H9 (cell line): ENCODE data around the gene RNF130. TPM values are rescaled to one million over a fixed set of nuclear protein-coding genes. Genes with fewer than 3 reads are reported as not detected.
A peak's percentile ranks its signal among the peaks of the same experiment; 100 is the strongest.

ENCODE experiments used
- DNase-seq: peaks from one replicate; pipeline ENCODE4 v3.0.0-alpha.2; 2017
- H2AFZ ChIP-seq: one replicate; pipeline ENCODE4 v1.6.1; 2013; ENCODE audit warnings: mild to moderate bottlenecking, low read length, control low read depth, moderate library complexity
- H2AK5ac ChIP-seq: 2 replicates; pipeline ENCODE4 v1.6.1; 2013; ENCODE audit warnings: low read length, control low read depth, mixed read lengths; ENCODE audit not compliant: insufficient read length
- H2BK120ac ChIP-seq: one replicate; pipeline ENCODE4 v1.6.1; 2013; ENCODE audit warnings: low read depth, mild to moderate bottlenecking, low read length, control low read depth, inconsistent platforms; ENCODE audit not compliant: poor library complexity, severe bottlenecking
- H2BK12ac ChIP-seq: 2 replicates; pipeline ENCODE4 v1.6.1; 2013; ENCODE audit warnings: low read length, control low read depth, mixed read lengths, low read depth; ENCODE audit not compliant: insufficient read length
- H2BK15ac ChIP-seq: 2 replicates; pipeline ENCODE4 v1.6.1; 2013; ENCODE audit warnings: low read depth, low read length, control low read depth
- H2BK20ac ChIP-seq: one replicate; pipeline ENCODE4 v1.6.1; 2013; ENCODE audit warnings: low read depth, mild to moderate bottlenecking, low read length, control low read depth, inconsistent platforms; ENCODE audit not compliant: poor library complexity, severe bottlenecking
- H2BK5ac ChIP-seq: 2 replicates; pipeline ENCODE4 v1.6.1; 2013; ENCODE audit warnings: low read length, control low read depth, mixed read lengths; ENCODE audit not compliant: insufficient read length
- H3K14ac ChIP-seq: 2 replicates; pipeline ENCODE4 v1.6.1; 2013; ENCODE audit warnings: low read length, control low read depth; ENCODE audit not compliant: insufficient read depth
- H3K18ac ChIP-seq: 2 replicates; pipeline ENCODE4 v1.6.1; 2013; ENCODE audit warnings: low read depth, mild to moderate bottlenecking, mixed read lengths, low read length, control low read depth; ENCODE audit not compliant: insufficient read length
- H3K23ac ChIP-seq: 2 replicates; pipeline ENCODE4 v1.6.1; 2013; ENCODE audit warnings: low read length, control low read depth, mixed read lengths, low read depth; ENCODE audit not compliant: insufficient read length
- H3K23me2 ChIP-seq: 2 replicates; pipeline ENCODE4 v1.6.1; 2013; ENCODE audit warnings: low read depth, mild to moderate bottlenecking, mixed read lengths, low read length, control low read depth; ENCODE audit not compliant: insufficient read length, poor library complexity, severe bottlenecking
- H3K27ac ChIP-seq: 2 replicates; pipeline ENCODE4 v1.5.1; 2013; ENCODE audit warnings: low read length, control low read depth, mixed read lengths, low read depth; ENCODE audit not compliant: insufficient read length
- H3K27me3 ChIP-seq: 2 replicates; pipeline ENCODE4 v1.6.1; 2013; ENCODE audit warnings: low read length, control low read depth, inconsistent platforms; ENCODE audit not compliant: insufficient read depth
- H3K4ac ChIP-seq: 2 replicates; pipeline ENCODE4 v1.6.1; 2013; ENCODE audit warnings: low read depth, mild to moderate bottlenecking, control low read depth, inconsistent platforms, low read length, moderate library complexity
- H3K4me1 ChIP-seq: 2 replicates; pipeline ENCODE4 v1.6.1; 2013; ENCODE audit warnings: low read length, control low read depth, inconsistent platforms; ENCODE audit not compliant: insufficient read depth
- H3K4me2 ChIP-seq: 2 replicates; pipeline ENCODE4 v1.6.1; 2013; ENCODE audit warnings: low read length, control low read depth, mixed read lengths; ENCODE audit not compliant: insufficient read length, insufficient read depth
- H3K56ac ChIP-seq: 2 replicates; pipeline ENCODE4 v1.6.1; 2013; ENCODE audit warnings: low read depth, mild to moderate bottlenecking, mixed read lengths, low read length, control low read depth; ENCODE audit not compliant: insufficient read length
- H3K79me1 ChIP-seq: 2 replicates; pipeline ENCODE4 v1.6.1; 2013; ENCODE audit warnings: low read depth, mild to moderate bottlenecking, moderate library complexity, low read length, control low read depth, inconsistent platforms; ENCODE audit not compliant: insufficient read depth, poor library complexity, severe bottlenecking
- H3K79me2 ChIP-seq: 2 replicates; pipeline ENCODE4 v1.6.1; 2013; ENCODE audit warnings: low read length, control low read depth, inconsistent platforms; ENCODE audit not compliant: insufficient read depth
- H3K9ac ChIP-seq: 2 replicates; pipeline ENCODE4 v1.6.1; 2013; ENCODE audit warnings: low read length, control low read depth, mixed read lengths; ENCODE audit not compliant: insufficient read length; ENCODE audit errors: extremely low read depth
- H3K9me3 ChIP-seq: one replicate; pipeline ENCODE4 v1.6.1; 2013; ENCODE audit warnings: low read depth, low read length, inconsistent platforms; ENCODE audit not compliant: control insufficient read depth
- H3T11ph ChIP-seq: one replicate; pipeline ENCODE4 v1.6.1; 2013; ENCODE audit warnings: mild to moderate bottlenecking, low read length, control low read depth, inconsistent platforms
- H4K20me1 ChIP-seq: one replicate; pipeline ENCODE4 v1.6.1; 2013; ENCODE audit not compliant: control insufficient read depth, insufficient read length, insufficient read depth
- H4K5ac ChIP-seq: 2 replicates; pipeline ENCODE4 v1.6.1; 2013; ENCODE audit warnings: low read depth, mild to moderate bottlenecking, mixed read lengths, low read length, control low read depth; ENCODE audit not compliant: insufficient read length
- H4K8ac ChIP-seq: replicated peaks from 2 replicates; pipeline ENCODE4 v1.6.1; 2013; ENCODE audit warnings: low read length, control low read depth, mixed read lengths, low read depth; ENCODE audit not compliant: insufficient read length
- H4K91ac ChIP-seq: 2 replicates; pipeline ENCODE4 v1.6.1; 2013; ENCODE audit warnings: low read depth, mild to moderate bottlenecking, moderate library complexity, mixed read lengths, low read length, control low read depth; ENCODE audit not compliant: insufficient read length
- H3K27ac Mint-ChIP-seq, 3 experiments: 2 replicates in 2 of 3; 3 replicates in 1 of 3; pipeline ENCODE4 v1.8.0; 2020 to 2021; ENCODE audit warnings: mixed read lengths in 3 of 3, mild to moderate bottlenecking in 1 of 3, moderate library complexity in 1 of 3
- H3K27me3 Mint-ChIP-seq: 2 replicates; pipeline ENCODE4 v1.8.0; 2021; ENCODE audit warnings: low read depth, mild to moderate bottlenecking, moderate library complexity, mixed read lengths
- H3K36me3 Mint-ChIP-seq, 3 experiments: 2 replicates in 2 of 3; 3 replicates in 1 of 3; pipeline ENCODE4 v1.8.0; 2020 to 2021; ENCODE audit warnings: low read depth in 3 of 3, mixed read lengths in 3 of 3; ENCODE audit not compliant: insufficient read depth in 1 of 3
- H3K4me1 Mint-ChIP-seq, 2 experiments: 2 replicates each; pipeline ENCODE4 v1.8.0; 2020; ENCODE audit warnings: mixed read lengths in 2 of 2
- H3K4me3 Mint-ChIP-seq, 2 experiments: 2 replicates in 1 of 2; 3 replicates in 1 of 2; pipeline ENCODE4 v1.8.0; 2020 to 2021; ENCODE audit warnings: mild to moderate bottlenecking in 2 of 2, mixed read lengths in 2 of 2, moderate library complexity in 1 of 2
- H3K9me3 Mint-ChIP-seq, 2 experiments: 2 replicates in 1 of 2; 3 replicates in 1 of 2; pipeline ENCODE4 v1.8.0; 2020; ENCODE audit warnings: mild to moderate bottlenecking in 2 of 2, mixed read lengths in 2 of 2, moderate library complexity in 1 of 2
- WGBS: extraction: QIAGEN DNeasy Blood & Tissue Kit; methylation state at CpG from one replicate; pipeline ENCODE4 v1.1.7; 2013; ENCODE audit warnings: missing lambda C conversion rate, low lambda C conversion rate, mixed read lengths; ENCODE audit not compliant: insufficient read length; ENCODE audit errors: extremely low coverage; 5-methylcytosine and 5-hydroxymethylcytosine counted together
- total RNA-seq: library from RNA; stranded (reverse); gene quantifications from 2 replicates; pipeline ENCODE4 v1.2.1, GENCODE V29; 2021
- TF ChIP-seq, protein P1 (sequence below): fragments of 200-600 bp; sonication (generic); conservative IDR thresholded peaks from 3 replicates; pipeline ENCODE4 v1.8.0; 2021; ENCODE audit warnings: antibody characterized with exemption, mild to moderate bottlenecking

Gene RNF130
- total RNA-seq, 1 experiment from 2014 or later, result 80.0 TPM

DNA sequence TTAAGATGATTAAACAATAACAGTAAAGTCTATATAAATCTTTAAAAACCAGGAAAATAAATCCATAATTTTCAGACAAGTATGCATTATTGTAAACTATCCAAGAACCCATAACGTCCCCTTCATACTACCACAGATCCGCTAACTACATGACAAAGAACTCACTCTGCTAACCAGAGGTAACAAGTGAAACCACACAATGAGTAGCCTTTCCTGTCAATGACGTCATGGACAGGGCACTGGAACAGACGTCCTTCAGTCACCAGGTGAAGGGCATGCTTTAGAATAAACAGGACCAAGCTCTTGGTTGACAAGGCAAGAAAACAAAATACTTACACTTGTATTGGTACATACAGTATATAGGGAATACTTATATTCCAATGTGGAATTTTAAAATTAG lies 45.2 kb downstream of the RNF130 start:
- Histone ChIP-seq H3T11ph (no peak overlapping the region), H3K14ac (no peak overlapping the region), H2BK120ac (no peak overlapping the region), H2BK5ac (no peak overlapping the region), H2BK20ac (no peak overlapping the region), H3K27me3 (no peaks in the 10 kb centered on the region), H2AFZ (no peak overlapping the region), H2AK5ac (no peak overlapping the region), H3K23me2 (no peaks in the 10 kb centered on the region), H3K56ac (no peak overlapping the region), H3K79me1 (peaks cover 3% of the 10 kb centered on the region), H2BK15ac (no peak overlapping the region), H3K4me1 (no peaks in the 10 kb centered on the region), H3K18ac (no peak overlapping the region), H2BK12ac (no peak overlapping the region), H4K5ac (no peak overlapping the region), H4K8ac (no peak overlapping the region), H3K9me3 (no peaks in the 10 kb centered on the region), H3K23ac (no peak overlapping the region), H3K27ac (no peak overlapping the region), H3K9ac (no peak overlapping the region), H4K20me1 (no peaks in the 10 kb centered on the region), H3K4ac (no peak overlapping the region), H3K4me2 (no peak overlapping the region), H4K91ac (no peak overlapping the region), H3K79me2 (peaks cover 2% of the 10 kb centered on the region; the same call in 1 of the 2 replicates)
- no CpG with 5 or more reads among the region's 4 CpGs for WGBS
- Mint-ChIP-seq H3K27me3 (no peaks in the 10 kb centered on the region), H3K4me3 (no peak overlapping the region), H3K4me1 (peaks cover 22 to 26% of the 10 kb centered on the region in 2 experiments), H3K9me3 (peaks cover under 1 to 3% of the 10 kb centered on the region in 2 experiments; a peak in 3 of 5 replicates), H3K27ac (0 out of 7 replicates have a peak overlapping the region, but pooled peaks of 1 of the 3 experiments have one; percentile 37), H3K36me3 (peaks cover 8 to 33% (median 25%) of the 10 kb centered on the region in 3 experiments)
- no peak for DNase-seq
- TF ChIP-seq, protein P1, sequence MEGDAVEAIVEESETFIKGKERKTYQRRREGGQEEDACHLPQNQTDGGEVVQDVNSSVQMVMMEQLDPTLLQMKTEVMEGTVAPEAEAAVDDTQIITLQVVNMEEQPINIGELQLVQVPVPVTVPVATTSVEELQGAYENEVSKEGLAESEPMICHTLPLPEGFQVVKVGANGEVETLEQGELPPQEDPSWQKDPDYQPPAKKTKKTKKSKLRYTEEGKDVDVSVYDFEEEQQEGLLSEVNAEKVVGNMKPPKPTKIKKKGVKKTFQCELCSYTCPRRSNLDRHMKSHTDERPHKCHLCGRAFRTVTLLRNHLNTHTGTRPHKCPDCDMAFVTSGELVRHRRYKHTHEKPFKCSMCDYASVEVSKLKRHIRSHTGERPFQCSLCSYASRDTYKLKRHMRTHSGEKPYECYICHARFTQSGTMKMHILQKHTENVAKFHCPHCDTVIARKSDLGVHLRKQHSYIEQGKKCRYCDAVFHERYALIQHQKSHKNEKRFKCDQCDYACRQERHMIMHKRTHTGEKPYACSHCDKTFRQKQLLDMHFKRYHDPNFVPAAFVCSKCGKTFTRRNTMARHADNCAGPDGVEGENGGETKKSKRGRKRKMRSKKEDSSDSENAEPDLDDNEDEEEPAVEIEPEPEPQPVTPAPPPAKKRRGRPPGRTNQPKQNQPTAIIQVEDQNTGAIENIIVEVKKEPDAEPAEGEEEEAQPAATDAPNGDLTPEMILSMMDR, result no peak
